GM04504 (cell line): ENCODE data around the gene SVIL.
"Not testable (repeated sequence)": the region's sequence is repeated elsewhere in the genome, so short reads cannot be mapped to it uniquely, and the experiment has no call there.

Source experiments
- DNase-seq: peaks from one replicate; pipeline ENCODE4 v3.0.0-alpha.2; 2012; ENCODE audit warnings: low read depth

The SVIL gene

GRCh38 chr10:29540016-29540415 is 94.8 kb downstream of the SVIL start:
- DNase-seq, result no peak

GRCh38 chr10:29539412-29539811 is 95.4 kb downstream of the SVIL start:
- no peak for DNase-seq

DNA sequence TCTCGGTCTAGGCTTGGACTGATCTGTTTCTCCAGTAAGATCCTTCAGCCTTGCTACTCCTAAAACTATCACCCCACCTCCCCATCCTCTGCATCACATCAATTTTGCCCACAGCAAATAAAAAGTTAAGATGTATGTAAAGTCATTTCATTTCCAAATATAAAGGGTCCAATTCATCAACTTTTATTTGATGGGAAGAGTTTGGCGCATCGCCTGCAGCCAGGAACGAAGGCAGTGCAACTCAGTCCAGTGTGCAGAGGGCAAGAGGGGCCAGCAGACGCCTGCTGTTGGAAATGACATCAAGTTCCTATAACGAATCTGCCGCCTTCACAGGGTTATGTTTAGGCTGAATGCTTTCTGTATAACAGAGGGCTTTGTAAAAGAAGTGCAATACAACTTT is 97.0 kb downstream of the SVIL start:
- DNase-seq, result no peak

- not testable (repeated sequence) for DNase-seq
These were observed 98.1 kb downstream of the SVIL start for GRCh38 chr10:29536691-29537090.

DNA sequence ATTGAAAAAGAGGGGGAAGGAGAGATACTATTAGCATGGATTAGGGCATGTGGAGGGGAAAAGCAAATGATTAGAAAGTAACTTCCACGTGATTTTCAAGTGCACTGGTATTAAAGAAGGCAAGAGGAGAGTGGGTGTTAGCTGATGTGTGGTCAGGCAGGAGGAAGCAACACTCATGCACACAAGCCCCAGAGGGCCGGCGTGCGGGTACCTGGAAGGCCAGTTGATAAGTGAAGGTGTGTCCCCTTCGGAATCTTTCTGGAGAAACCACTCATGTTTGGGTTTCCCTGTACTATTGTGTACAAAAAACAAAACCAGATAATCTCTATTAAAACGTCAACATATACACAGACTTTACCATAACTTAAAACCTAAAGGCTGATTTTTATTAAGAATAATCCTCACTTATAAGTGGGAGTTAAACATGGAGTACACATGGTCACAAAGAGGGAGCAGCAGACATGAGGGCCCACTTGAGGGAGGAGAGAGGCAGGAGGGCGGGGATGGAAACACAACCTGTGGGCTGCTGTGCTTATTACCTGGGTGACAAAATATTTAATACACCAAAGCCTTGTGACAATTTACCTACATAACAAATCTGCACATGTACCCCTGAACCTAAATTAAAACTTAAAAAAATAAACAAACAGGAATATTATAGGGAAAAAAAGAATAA is 98.9 kb downstream of the SVIL start:
- no peak for DNase-seq

DNA sequence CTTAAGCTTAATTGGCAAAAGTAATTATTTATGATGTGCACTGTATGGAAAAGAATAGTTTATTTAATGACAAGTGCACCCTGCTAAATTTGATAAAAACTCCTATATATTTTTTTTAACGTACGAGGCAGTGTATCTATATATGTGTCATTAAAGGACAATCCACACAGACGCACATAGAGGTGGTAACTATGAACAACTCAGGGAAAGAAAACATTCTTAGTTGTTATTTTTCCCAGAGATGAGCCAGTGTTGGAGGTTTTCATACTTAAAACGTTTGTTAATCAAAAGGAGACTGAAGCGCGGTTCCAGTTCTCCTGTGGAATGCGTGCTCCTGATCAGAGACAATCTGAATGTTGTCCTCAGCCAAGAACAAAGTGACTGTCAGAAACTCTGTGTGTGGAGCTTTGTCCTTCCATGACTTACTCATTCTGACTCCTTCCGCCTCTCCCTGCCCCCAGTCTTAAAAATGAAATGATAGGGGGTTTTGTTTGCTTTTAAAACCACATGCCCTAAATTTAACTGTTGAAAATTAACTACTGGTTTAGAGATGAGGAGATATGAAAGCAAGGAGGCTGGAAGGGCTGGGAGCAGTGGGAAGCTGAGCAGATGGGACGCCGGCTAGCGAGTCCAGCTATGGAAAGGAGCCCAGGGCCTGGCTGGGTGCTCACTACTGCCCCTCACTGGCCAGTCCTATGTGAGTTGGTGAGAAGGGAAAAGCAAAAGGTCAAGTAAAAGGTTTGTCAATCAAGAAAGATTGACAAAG is 99.6 kb downstream of the SVIL start:
- DNase-seq, result peak; percentile 74

- no peak for DNase-seq
These were observed 100.2 kb downstream of the SVIL start for GRCh38 chr10:29534590-29534989.

DNA sequence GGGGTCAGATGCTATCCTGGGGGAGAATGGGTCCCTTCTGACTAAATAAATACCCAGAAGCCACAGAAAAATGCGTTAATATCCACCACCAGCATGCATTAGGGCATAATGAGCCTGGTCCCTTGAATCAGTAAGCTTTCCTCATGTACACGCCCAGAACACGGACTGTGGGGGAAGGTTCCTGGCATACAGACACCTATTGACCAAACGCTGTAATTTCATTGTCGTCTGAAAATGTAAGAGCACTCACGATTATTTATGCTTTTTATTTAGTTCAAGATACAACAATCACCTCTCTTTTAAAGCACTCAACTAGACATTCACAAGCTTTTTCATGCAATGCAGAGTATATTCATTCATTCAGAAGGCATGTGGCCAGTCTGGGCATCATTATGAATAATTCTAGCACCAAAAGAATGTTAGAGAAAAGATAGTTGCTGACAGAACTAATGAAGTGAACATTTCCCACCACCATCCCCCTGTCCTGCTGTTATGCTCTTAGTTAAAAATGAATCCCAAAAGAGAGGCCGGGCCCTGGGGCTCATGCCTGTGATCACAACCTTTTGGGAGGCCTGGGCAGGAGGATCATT is 101.0 kb downstream of the SVIL start:
- DNase-seq, result no peak

GRCh38 chr10:29533046-29533445 is 101.7 kb downstream of the SVIL start:
- no peak for DNase-seq

- DNase-seq, result no peak
These were observed 102.4 kb downstream of the SVIL start for GRCh38 chr10:29532256-29532878.

GRCh38 chr10:29530112-29530976 is 104.4 kb downstream of the SVIL start:
- no peak for DNase-seq

DNA sequence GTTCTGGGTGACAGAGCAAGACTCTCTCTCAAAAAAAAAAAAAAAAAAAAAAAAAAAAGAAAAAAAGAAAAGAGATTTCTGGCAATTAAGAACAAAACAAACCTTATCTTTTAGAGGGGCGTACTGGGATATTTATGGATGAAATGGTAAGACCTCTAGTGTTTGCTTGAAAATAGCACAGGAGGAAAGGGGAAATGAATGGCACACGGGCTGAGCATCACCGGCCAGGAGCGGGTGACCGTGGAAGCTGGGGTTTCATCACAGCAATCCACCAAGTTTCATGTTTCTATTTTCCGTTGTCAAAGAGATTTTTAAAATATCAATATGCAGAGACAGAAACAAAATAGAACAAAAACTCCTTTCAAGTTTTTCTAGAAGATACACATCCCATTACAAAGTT is 105.6 kb downstream of the SVIL start:
- DNase-seq, result no peak

DNA sequence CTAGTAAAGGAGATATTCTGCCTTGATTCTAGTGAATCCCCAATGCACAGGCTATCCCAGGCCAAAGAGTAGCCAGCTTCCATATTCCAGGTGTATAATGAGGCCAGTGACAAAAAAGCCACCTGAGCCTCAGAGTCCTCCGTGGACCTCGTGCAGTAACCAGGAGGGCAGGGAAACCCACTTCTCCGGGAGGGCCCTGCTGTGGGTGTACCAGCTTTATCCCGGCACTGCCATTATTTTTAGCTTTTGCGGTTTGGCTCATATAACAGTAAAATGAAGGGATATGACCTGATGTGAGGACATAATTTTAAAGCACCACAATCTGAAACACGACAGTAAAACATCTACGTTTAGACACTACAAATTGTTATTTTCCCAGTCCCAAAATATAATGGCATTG is 109.0 kb downstream of the SVIL start:
- DNase-seq, result no peak

- no peak for DNase-seq
These were observed 110.1 kb downstream of the SVIL start for GRCh38 chr10:29524720-29525119.

GRCh38 chr10:29524294-29524693 is 110.5 kb downstream of the SVIL start:
- no peak for DNase-seq

DNA sequence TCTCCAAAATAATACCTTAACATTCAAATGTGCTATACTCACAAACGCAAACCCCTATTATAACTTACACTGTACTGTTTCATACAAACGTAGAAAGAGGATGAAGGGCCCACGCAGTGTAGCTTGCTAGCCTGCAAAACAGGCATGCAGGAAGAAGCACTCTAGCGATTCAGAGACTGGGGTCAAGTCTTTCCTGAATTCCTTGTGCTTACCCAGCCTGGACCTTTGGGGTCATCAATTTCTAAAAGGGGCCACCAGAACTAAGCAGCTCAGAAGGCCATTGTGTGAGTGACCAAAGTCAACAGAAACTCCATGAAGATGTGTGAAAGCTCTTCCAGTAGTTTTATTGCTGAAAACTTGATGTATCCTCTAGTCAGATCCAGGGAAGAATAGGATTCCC is 111.9 kb downstream of the SVIL start:
- DNase-seq, result no peak

DNA sequence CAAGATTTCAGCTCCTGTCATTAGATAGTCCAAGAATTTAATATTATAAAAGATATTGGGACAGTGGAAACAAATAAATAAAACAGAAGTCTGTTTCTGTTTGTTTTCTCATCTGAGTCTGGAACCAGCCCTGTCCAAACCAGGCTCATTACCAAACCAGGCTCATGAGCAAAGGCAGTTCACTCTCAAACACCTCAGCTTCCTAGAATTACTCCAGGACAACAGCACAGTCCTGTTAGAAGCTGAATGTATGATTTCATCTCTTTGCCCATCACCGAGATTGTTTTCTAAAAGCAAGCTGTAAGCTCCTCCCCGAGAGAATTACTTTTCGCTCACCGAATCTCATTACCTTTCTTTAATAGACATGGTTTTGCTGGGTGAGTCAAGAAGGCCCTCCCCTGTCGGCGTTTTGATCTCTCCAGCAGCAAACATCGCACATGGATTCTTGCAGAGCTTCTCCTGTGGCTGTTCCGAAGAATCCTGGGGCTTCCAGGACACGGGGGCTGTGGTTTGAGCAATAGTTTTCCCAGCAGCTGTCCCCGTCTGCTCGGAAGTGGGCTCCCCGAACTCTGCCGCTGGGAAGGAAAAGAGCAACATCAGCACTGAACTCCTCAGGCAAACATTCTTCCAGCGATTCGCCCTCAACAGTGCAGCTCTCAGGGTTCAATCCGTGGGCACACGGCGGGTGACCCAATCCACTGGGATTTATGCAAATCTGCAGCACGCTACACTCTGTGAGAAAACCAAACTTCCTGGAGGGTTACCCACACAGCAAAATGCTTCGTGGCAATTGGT is 112.5 kb downstream of the SVIL start:
- no peak for DNase-seq

- no peak for DNase-seq
These were observed 115.1 kb downstream of the SVIL start for GRCh38 chr10:29519659-29520058.

DNA sequence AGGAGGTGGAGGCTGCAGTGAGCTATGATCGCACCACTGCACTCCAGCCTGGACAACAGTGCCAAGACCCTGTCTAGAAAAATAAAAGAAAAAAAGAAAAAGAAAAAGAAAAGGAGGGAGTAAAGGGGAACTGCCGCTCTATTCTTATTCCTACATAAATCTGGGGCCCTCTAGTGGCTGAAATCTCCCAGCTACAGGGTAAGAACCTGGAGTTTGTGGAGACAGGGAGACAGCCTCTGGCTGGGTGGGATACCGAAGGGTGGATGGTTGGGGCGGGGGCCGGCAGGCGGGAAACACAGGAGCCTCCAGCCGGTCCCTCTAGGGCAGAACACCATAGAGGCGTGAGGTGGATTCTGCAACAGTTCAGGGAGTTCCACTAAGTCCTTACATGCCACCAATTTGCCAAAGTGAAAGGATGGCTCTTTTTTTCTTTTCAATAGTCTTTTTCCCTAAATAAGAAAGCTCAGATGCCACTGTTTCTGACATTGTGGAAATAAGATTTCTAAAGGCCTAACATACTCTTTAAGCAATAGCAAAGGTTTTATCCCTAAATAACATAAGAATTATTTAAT is 117.3 kb downstream of the SVIL start:
- DNase-seq, result no peak

DNA sequence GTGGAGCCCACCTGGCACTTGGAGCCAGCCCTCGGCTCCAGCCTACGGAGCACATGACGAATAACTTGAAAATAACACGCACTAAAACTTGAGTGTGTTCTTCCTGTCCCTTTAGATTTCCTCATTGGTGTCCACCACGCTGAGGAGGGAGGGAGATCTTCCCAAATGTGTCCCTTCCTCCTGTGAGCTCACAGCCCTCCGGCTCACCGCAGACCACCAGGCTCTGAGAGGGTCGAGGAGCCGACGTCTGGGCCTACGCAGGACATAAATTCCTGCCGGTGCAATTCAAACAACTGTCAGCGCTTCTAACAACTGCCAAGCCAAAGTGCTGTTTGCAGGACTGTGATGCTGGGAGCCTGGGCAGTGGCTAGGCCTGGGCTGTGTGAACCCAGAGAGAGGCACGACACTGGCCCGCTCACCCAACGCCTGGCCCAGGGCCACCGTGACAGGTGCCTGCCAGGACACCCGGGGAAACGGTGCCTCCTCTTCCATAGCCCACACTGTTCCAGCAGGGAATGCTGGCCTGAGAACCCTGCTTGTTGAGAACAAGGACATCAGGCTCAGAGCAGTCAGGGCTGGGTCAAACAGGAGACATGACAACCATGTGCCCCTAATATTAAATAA is 118.3 kb downstream of the SVIL start:
- not testable (repeated sequence) for DNase-seq
